C4-2B (cell line): ENCODE data around the gene ATMIN.

ENCODE experiments used
- ZFX ChIP-seq: fragments of 450-650 bp; IDR thresholded peaks from 2 replicates; pipeline ENCODE4 v1.6.1; 2017
- TF ChIP-seq, protein P1 (sequence below): fragments of 450-650 bp; conservative IDR thresholded peaks from 2 replicates; pipeline ENCODE4 v1.5.1; 2017; ENCODE audit warnings: mild to moderate bottlenecking

DNA sequence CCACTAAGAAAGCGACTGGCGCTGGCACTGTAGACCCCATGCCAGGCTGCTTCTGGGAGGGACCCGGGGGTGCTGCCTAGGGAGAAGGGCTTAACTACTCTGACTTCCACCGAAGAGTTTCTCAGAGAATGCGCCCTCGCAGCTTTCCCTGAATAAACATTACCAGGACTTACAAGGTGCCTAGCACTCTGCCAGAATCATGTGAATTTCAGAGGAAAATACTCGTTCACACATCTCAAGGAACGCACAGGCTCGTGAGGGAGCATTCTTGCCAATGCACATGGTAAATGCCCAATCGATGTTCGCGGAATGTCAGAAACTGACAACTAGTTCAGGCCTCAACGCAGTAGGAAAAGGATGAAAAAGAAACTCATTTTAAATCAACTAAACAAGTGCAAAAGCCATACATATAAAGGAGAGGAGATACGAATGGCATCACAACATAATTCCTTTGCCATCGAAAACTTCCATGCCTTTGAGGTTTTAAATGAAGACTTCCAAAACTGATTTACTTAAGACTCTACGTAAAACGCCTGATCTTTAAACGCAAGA, 30.0 kb upstream of the ATMIN start:
- TF ChIP-seq, protein P1, sequence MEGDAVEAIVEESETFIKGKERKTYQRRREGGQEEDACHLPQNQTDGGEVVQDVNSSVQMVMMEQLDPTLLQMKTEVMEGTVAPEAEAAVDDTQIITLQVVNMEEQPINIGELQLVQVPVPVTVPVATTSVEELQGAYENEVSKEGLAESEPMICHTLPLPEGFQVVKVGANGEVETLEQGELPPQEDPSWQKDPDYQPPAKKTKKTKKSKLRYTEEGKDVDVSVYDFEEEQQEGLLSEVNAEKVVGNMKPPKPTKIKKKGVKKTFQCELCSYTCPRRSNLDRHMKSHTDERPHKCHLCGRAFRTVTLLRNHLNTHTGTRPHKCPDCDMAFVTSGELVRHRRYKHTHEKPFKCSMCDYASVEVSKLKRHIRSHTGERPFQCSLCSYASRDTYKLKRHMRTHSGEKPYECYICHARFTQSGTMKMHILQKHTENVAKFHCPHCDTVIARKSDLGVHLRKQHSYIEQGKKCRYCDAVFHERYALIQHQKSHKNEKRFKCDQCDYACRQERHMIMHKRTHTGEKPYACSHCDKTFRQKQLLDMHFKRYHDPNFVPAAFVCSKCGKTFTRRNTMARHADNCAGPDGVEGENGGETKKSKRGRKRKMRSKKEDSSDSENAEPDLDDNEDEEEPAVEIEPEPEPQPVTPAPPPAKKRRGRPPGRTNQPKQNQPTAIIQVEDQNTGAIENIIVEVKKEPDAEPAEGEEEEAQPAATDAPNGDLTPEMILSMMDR, result no peak
- TF ChIP-seq ZFX, result no peak
